Heart right ventricle (tissue), 16 donors: Measurements from ENCODE around the gene EPS8. TPM values are rescaled to one million over a fixed set of nuclear protein-coding genes. Genes with fewer than 3 reads are reported as not detected.

Experiments
- ATAC-seq, 8 donors: fragments of 200-7000 bp; cut with Tn5 transposase; one replicate each; pipeline ENCODE4 v1.9.1; 2020; ENCODE audit warnings: mild to moderate bottlenecking in 8 of 8, moderate library complexity in 8 of 8, moderate number of reproducible peaks in 1 of 8
- DNase-seq, 2 donors: peaks; one replicate each; pipeline ENCODE4 v3.0.0-alpha.2; 2020
- H3K27ac ChIP-seq, 10 donors: fragments of 200-600 bp; sonication (generic) in 2 of 10; one replicate each; pipeline versions ENCODE4 v1.5.0 to v1.8.0; 2020 to 2022; ENCODE audit warnings: mild to moderate bottlenecking in 3 of 10
- H3K27me3 ChIP-seq, 7 donors: fragments of 200-600 bp; one replicate each; pipeline ENCODE4 v1.8.0; 2021 to 2022; ENCODE audit warnings: mild to moderate bottlenecking in 2 of 7
- H3K36me3 ChIP-seq, 9 donors: fragments of 200-600 bp; sonication (generic) in 1 of 9; one replicate each; pipeline versions ENCODE4 v1.5.0 to v1.8.0; 2020 to 2022; ENCODE audit warnings: mild to moderate bottlenecking in 2 of 9
- H3K4me1 ChIP-seq, 9 donors: fragments of 200-600 bp; sonication (generic) in 1 of 9; one replicate each; pipeline versions ENCODE4 v1.5.0 to v1.8.0; 2020 to 2022; ENCODE audit warnings: mild to moderate bottlenecking in 4 of 9
- H3K4me3 ChIP-seq, 10 donors: fragments of 200-600 bp; sonication (generic) in 2 of 10; one replicate each; pipeline versions ENCODE4 v1.5.0 to v1.8.0; 2020 to 2022; ENCODE audit warnings: mild to moderate bottlenecking in 7 of 10, moderate library complexity in 2 of 10
- H3K9me3 ChIP-seq, 11 donors: fragments of 200-600 bp in 10 of 11; sonication (generic) in 2 of 11; one replicate each; pipeline versions ENCODE4 v1.5.0 to v1.8.0; 2013 to 2022; ENCODE audit warnings: mild to moderate bottlenecking in 2 of 11, control low read depth in 1 of 11, moderate library complexity in 1 of 11
- CTCF ChIP-seq, 9 donors: fragments of 200-600 bp; sonication (generic) in 2 of 9; IDR thresholded peaks; one replicate each; pipeline versions ENCODE4 v1.5.0 to v1.8.0; 2021 to 2022; ENCODE audit warnings: antibody characterized with exemption in 9 of 9, mild to moderate bottlenecking in 5 of 9, moderate library complexity in 1 of 9
- WGBS, 2 donors: extraction: QIAGEN DNeasy Blood & Tissue Kit; methylation state at CpG; one replicate each; pipeline ENCODE4 v1.1.7; 2013; ENCODE audit warnings: inconsistent platforms in 1 of 2; 5-methylcytosine and 5-hydroxymethylcytosine counted together
- intact Hi-C, 10 donors: fragments of 100-400 bp; cut with DNase I; formaldehyde crosslinking; loops; one replicate each; pipeline versions ENCODE4 v1.11.1 to v1.14.2; 2022
- polyA plus RNA-seq, 2 donors: library from polyadenylated mRNA; stranded (reverse); fragments of 200-250 nt; gene quantifications; one replicate each; pipeline ENCODE4 v1.2.3, GENCODE V29; 2013
- total RNA-seq, 10 donors: library from RNA; stranded (reverse); fragmentation: NEBNext Ultra II Directional in 3 of 10; extraction: Animal tissue kit (Norgen Biotek cat#: 25700) in 3 of 10; gene quantifications; one replicate each; pipeline versions ENCODE4 v1.2.1 to v1.2.4, GENCODE V29; 2021 to 2023
- donor health status: Arrhythmogenic right ventricular cardiomyopathy.
- donor health status: ischemic (EF 13 %, LVEDD 7.1; RV severe dilation, severe dysfunction).
- donor health status: healthy with polysubstance abuse.
- donor health status: DM: no; HTN: yes; CAD: no.
- donor health status: DM: no; HTN: no; CAD: no.
- donor health status: ischemic (EF 25% LVEDD 6.9; RV normal size, moderate dysfunction).
- donor health status: ischemic (EF 25% LVEDD 5.7; RV mildly dilated, moderate dysfunction).
- donor health status: healthy.
- donor health status: DM: yes; HTN: yes; CAD: no.
- donor health status: Ischemic cardiomyopathy.
- donor health status: ischemic (EF 35%, LVEDD 5.7; RV mildly dilated, moderate dysfunction).
- donor health status: nonischemic (EF 11% LVEDD 7.7; RV severe dilation, severe dysfunction).
- donor health status: DM: yes; HTN: yes; CAD: no.
- donor health status: PGD.
- donor health status: ischemic (EF 29% LVEDD 5.4; RV normal size, mild dysfunction).
- donor health status: nonischemic (EF 23%, LVEDD 6.1; RV moderate dilation, normal function).

The EPS8 gene
- total and polyA plus RNA-seq, 12 donors, result 7.7 to 38.6 (median 15.7) TPM

- no peaks in the 10 kb centered on the region for H3K36me3 ChIP-seq
- ATAC-seq, result peak in 1 of 8 donors; percentile 42
- TF ChIP-seq CTCF (IDR thresholded peaks at IDR 0.05), result no peak
- 34 to 41% methylated on average over 2 of the region's 2 CpGs for WGBS, 2 donors
- H3K4me1 ChIP-seq, result peaks cover 4 to 63% (median 29%) of the 10 kb centered on the region in 9 donors
- H3K27ac ChIP-seq, result peak overlapping the region in 1 of 10 donors; percentile 1
- no peaks in the 10 kb centered on the region for H3K9me3 ChIP-seq
- no peak overlapping the region for H3K4me3 ChIP-seq
- no peaks in the 10 kb centered on the region for H3K27me3 ChIP-seq
- no peak for DNase-seq
- intact Hi-C loops, result no loop called here
Observed at GRCh38 chr12:15719230-15719629, 70.0 kb downstream of the EPS8 start.

- no peak for TF ChIP-seq CTCF (IDR thresholded peaks at IDR 0.05)
Observed at GRCh38 chr12:15717940-15718567, 71.1 kb downstream of the EPS8 start.

GRCh38 chr12:15716581-15716980 is 72.6 kb downstream of the EPS8 start:
- no peak for TF ChIP-seq CTCF (IDR thresholded peaks at IDR 0.05)
- Histone ChIP-seq H3K27me3 (no peaks in the 10 kb centered on the region), H3K4me1 (peaks cover 6 to 84% (median 33%) of the 10 kb centered on the region in 9 donors), H3K36me3 (no peaks in the 10 kb centered on the region), H3K27ac (peak overlapping the region in 1 of 10 donors; percentile 52), H3K9me3 (no peaks in the 10 kb centered on the region), H3K4me3 (no peak overlapping the region)
- intact Hi-C loops, result no loop called here
- WGBS, 2 donors, result 88 to 94% methylated on average over 2 of the region's 2 CpGs
- no peak for ATAC-seq
- no peak for DNase-seq

More at GRCh38 chr12:15717940-15718567, 71.1 kb downstream of the EPS8 start:
- H3K27ac ChIP-seq, result no peak overlapping the region
- H3K4me1 ChIP-seq, result peaks cover 6 to 75% (median 33%) of the 10 kb centered on the region in 9 donors
- ATAC-seq, result no peak
- intact Hi-C loops, result no loop called here
- DNase-seq, result no peak
- no peaks in the 10 kb centered on the region for H3K9me3 ChIP-seq
- 39 to 84% methylated on average over 1 of the region's 1 CpG for WGBS, 2 donors
- no peaks in the 10 kb centered on the region for H3K27me3 ChIP-seq
- no peaks in the 10 kb centered on the region for H3K36me3 ChIP-seq
- no peak overlapping the region for H3K4me3 ChIP-seq

- Histone ChIP-seq H3K4me3 (no peak overlapping the region), H3K36me3 (no peaks in the 10 kb centered on the region), H3K4me1 (peaks cover 2 to 82% (median 18%) of the 10 kb centered on the region in 9 donors), H3K27ac (no peak overlapping the region), H3K9me3 (no peaks in the 10 kb centered on the region), H3K27me3 (no peaks in the 10 kb centered on the region)
- ATAC-seq (no peak), DNase-seq (no peak)
- no peak for TF ChIP-seq CTCF (IDR thresholded peaks at IDR 0.05)
- intact Hi-C loops, result no loop called here
- WGBS, 2 donors, result 90 to 95% methylated on average over 2 of the region's 2 CpGs
Observed at GRCh38 chr12:15714256-15714655, 74.9 kb downstream of the EPS8 start.
